ENCODE data around the gene DTD1.

The DTD1 gene

DNA sequence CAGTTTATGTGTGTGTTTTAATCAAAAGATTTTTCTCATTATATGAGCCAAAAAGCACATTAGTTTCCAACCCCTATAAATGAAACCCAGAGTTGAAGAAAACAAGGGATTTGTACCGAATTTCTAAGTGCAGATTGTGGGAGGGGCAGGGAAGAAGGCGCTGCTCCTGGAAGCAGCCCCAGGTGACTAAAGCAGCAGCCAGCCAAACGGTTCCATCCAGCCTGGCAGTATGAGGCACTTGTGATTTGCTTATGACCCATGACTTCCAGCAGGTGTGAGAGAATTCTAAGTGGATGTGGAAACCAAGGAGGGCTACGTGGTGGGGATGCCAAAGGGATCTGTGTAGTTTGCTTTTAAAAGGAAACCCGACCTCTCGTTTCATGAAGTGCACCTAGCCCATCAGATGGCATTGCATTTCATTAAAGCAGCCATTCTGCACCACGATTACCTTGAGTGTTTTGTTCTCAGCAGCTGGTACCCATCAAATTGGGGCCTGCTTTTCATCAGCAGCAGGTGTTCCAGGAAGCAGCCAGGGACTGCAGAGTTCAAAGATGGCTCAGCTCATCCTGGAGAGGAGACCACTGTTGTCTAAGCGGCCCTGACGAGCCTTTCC lies 79.1 kb downstream of the DTD1 start:
- DNase-seq = no peak

DNA sequence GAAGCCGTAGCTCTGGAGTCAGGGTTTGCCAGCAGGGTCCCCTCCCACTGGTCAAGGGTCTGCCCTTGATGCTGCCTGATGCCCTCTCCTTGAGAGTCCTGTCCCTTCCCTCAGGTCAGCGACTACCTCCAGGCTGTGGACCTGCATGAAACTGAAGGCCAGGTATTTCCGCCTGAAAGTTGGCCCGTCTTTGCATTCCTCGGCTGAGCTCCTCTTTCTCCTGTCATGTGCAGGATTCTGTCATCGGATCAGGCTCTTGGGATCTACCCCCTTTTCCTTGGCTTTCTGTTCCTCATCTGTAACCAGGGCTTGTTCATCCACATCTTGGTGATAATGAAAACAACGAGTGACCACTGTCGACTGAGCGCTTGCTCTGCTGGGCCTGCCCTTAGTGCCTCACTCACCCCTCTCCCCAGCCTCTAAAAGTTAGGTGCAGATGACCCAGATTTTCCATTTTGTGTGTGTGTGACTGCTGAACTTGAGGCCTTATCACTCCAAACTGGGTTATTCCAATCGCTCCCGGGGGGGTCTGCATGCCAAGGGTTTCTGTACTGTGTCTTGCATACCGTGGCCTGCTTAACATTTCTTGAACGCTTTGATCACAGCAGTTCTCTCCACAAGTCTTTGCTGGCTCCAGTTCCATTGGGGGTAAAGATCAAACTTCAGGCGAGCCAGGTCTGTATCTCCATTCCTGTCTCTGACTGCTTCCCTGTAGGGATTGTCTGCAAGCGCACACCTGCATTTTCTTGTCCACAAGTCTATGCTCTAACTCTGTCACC lies 81.6 kb downstream of the DTD1 start:
- DNase-seq = no peak

DNA sequence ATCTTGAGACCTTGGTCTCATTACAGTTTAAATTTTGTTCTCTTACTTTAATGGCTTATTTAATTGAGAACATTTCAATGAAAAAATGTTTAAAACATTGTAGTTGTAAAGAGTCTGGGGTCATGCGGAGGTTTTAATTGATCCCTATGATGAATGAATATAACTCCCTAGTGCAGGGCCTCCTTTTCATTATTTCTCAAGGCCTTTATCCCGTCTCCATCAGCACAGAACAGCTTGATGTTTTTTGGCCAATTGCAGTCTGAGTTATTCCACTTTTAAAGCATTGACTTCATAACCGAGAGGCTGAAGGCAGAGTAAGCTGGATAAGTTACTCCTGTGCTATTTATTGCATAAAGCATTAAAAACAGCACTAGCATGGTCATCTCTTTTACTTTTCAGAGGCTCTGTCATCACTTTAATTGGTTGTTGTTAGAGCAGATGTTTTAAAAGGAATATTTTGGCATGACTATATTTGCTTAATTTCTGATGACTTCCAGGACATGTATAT lies 83.4 kb downstream of the DTD1 start:
- no peak for DNase-seq

DNA sequence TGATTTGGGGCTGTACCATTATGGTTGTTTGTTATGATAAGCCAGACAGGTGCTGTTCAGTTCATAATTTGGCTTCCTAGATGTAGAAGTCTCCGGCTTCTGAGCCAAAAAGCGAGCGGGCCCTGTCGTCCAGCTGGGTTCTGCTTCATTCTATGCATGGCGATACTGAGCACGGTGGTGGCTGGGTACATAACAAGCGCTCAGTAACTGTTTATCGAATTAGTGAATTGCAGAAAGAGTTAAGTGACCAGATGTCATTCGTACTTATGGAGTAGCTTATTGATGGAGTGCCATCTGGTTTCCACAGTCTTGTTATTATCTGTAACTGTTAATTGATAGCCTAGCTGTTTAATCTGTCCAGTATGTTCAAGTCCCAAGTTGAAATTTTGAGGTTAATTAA lies 85.0 kb downstream of the DTD1 start:
- DNase-seq = no peak

DNA sequence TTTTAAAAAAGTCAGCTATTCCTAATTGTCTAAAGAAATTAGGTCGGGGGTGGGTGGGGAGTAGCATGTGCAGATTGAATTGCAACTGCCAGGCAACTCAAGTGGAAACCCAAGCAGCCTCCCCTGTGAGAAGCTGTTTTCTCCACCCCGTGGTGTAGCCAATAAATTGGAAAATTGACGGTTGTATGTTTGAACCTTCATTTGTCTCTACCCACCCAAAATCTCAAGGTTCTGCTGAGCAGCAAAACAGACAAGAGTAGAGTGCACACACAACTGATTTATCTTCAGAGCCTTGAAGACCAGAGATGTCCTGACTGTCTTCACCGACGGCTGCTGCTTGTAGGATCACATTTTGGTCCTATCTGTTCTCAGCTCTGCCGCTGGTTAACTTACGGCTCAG lies 88.5 kb downstream of the DTD1 start:
- no peak for DNase-seq

DNA sequence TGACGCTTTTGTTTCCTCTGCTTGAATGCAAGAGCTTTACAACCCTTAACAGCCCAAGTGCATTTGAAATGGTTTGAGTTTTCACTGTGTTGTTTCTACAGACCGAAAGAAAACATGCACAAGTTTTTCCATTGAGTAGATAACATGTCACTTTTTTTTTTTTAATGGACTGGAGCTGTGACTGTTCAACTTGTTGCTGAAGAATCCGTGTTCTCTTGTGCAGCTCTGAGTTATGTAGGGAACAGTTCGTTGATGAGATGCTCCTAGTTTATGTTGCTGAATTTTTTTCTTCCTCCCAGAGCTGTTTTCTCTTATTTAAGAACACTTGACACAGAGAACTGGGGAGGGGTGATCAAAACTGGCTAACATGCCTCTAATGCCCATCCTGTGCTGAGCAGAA lies 89.3 kb downstream of the DTD1 start:
- no peak for DNase-seq

DNA sequence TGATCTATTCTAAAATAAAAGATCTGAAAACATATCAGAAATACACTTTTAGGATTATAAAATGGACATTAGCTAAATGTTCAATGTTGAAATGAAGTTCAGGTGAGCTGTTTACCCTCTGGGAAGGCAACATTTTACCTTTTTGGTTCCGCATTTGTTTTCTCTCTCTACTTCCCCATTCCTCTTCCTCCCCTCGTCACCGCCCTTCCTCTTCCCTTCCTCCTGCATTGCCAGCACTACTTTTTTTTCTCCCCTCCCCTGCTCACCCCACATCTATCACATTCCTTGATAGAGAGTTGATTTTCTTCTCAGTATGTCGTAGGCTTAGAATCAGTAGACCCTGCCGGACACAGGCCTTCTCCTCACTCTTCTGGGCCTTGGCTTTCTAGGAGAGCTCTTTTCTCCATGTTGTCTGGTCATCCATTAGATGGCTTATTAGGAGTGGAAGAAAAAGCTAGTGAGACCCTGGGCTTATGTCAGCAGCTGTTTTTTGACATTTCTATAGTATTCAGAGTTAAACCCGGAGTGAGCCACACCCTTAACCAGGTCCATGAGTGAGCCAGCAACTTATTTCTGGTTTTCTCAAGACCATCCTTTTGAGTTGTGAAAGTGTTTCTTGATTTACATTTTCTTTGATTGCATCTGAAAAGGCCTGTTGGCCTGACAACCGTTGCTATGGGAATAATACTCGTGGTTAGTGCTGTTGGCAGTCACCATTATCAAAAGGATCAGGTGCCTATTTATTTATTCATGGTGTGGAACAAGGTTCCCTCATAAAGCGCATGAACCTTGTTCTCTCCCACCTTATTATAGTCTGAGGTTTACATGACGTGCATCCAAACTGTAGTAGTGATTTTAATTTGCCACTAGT lies 90.9 kb downstream of the DTD1 start:
- no peak for DNase-seq

DNA sequence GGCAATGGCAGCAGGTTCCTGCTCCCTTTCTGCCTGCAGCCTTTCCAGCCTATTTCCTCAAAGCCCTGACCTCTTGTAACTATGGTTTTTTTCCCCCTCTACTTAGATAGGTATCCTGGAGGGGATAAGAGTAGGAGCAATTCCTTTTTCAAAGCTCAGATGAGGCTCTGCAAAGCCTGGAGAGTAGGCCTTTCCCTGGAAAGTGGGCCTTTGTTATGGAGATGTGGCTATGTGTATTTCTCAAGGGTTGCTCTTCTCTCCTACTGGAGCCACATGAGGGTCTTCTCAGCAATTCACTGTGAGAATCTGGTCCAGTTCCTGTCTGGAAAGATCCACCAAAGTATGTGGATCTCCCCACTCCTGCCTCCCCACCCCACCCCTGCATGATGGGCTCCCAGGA lies 96.0 kb downstream of the DTD1 start:
- no peak for DNase-seq

DNA sequence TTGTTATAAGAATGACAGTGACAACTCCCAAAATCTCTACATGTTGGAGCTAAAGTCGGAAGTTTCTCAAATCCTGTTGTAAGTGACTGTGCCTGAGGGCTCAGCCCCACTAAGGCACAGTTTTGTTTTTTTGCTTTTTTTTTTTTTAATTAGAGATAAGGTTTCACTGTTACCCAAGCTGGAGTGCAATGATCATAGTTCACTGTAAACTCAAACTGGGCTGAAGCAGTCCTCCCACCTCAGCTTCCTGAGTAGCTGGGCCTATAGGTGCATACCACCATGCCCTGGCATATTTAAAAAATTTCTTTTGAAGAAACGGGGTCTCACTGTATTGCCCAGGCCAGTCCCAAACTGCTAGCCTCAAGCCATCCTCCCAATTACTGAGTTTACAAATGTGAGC lies 96.9 kb downstream of the DTD1 start:
- DNase-seq = no peak

DNA sequence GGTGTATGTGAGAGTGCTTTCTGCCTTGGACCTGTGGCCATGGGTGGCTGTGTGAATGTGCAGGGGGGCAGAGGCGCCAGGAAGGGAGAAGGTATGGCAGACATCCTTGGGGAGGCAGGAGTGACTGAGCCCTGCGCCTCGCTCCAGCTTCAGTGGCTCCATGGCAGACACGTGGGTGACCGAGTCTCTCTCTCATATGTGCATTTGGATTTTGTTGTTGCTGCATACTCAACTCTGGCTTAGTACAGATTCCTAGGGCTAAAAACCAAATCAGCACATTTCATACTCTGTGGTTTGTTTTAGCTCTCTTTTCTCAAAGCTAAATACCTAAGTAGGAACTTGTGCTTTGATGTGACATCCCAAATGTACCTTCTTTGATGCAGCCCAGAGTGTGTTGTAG lies 97.6 kb downstream of the DTD1 start:
- DNase-seq = no peak

DNA sequence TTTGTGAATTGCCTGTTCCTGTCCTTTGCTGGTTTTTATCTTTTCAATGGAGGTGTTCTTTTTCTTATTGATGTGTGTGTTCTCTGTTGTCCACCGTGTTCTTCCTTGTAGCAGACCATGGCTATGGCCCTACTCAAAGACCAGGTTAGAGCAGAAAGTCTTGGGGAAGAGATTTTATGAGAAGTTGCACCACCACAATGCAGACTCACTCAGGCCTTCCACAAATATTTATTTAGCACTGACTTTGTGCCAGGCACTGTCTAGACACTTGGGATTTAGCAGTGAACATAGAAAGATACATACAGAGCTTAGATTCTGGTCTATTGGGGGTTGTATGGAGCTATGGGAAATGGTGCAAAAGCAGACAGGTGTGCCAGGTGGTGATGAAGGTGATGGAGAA lies 98.8 kb downstream of the DTD1 start:
- DNase-seq = no peak

DNA sequence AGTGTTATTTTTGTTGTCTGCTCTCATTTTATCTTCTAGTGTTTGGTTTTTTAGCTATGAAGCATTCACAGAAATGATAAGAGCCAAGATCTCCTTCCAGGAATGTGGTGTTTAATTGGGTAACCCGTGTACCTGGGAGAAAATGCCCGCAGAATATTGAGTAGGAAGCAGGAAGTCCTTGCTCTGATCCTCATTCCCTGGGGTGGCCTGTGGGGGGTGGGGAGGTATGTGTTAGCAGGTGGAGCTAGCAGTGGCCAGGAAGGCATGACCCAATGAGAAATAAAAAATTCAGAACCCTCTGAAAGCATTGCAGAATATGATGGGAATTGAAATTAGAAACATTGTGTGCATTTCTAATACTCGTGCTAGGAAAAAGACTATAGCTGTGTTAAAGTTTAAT lies 100.8 kb downstream of the DTD1 start:
- no peak for DNase-seq

DNA sequence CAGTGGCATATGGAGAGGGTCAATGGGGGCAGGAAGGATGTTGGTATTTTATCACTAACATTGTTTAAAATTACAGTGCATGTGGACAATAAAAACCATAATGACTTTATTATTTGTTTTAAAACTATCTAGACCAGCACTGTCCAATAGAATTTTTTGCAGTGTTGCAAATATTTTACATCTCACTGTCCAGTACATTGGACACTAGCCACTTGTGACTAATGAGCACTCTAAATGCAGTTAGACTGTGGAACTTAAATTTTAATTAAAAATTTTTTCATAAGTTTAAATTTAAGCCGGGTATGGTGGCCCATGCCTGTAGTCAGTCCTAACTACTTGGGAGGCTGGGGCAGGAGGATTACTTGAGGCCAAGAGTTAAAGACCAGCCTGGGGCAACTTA lies 101.7 kb downstream of the DTD1 start:
- DNase-seq = no peak

DNA sequence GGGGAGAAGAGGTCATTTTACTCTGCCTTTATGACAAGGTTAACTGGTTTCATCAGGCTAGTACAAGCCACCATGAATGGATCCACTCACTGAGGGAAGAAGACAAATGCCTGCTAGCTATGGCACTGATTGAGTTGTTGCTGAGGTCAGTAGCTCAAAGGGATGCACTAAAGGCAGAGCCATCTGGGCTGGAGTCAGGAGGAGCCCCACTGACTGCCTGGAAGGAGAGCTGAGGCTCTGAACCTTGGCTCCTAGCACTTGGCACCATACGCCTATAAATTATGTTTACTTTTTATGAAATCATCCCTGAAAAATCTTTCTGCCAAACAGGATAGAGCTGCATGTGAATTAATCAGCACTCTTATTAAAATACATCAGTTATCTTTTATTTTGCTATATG lies 104.6 kb downstream of the DTD1 start:
- DNase-seq = no peak

DNA sequence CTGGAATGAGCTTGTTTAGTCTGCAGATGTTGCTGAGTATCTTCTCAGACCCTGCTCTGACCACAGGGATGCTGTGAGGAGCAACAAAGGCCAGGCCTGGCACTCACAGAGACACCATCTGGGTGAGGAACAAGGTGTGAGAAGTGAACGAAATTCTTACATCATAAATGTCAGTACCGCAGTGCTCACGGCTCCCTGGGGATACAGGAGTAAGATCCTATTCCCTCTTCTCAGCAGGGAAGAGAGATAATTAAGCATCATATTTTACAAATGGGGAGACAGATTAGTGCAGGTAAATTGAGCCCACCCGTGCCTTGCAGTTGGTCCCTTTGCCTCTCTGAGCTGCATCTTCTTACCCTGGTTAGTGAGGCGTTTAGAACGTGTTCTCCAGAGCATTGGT lies 106.2 kb downstream of the DTD1 start:
- DNase-seq = no peak

DNA sequence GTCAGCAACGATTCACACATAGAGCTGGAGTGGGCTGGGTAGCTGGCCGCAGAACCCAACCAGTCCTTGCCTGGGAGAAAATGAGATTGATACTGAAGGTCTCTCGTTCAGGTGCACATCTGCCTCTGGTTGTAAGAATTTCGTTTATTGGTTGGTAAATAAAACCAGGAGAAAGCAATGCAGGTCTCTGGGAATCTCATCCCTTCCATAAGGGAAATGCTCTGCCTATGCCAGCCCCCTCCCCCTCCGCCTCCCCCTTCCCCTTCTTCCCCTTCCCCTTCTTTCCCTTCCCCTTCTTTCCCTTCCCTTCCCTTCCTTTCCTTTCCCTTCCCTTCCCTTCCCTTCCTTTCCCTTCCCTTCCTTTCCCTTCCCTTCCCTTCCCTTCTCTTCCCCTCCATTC lies 107.3 kb downstream of the DTD1 start:
- DNase-seq = no peak

DNA sequence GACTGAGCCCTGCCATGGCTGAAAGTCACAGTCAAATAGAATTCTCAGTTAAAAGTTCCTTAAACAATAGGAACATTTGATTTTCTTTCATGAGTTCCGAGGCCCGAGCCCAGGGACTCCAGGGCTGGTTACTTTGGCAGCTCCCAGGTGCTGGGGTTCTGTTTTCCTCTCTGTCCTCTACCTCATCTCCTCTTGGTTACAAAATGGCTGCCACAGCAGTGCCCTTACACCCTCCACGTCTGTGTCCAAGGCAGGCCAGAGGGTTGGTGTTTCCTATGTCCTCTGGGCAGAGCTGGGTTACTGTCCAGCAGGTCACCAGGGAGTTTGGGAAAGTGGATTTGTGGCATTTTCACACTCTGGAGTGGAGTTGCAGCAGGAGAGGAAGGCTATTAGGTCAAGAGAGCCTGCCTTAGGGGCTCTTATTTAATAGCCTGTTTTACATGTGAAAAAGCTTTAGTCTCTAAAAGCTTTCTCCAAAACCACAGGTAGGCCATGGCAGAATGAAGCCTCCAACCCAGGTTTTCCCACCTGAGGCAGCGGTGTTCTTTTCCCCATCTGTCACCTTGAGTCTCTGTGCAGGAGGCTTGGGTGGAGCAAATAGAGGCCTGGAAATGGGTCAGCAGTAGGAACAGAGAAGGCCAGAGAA lies 111.0 kb downstream of the DTD1 start:
- DNase-seq = no peak

DNA sequence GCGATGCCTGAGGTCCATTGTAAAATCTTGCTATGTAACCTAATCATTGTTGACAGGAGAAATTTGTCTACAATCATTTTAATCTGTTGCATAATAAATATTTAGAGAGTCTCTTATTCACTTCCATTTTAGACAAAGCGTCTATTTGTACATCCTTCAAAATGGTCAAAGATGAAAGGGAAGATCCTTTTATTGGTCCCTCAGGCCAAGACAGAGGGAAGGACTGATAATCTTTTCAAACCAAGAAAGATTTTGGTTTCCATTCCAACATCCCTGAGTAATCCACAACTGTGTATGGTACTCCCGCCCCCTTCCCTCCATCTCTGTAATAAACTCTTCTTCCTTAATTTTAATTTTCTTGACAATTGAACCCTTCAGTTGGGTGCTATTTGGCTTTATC lies 114.1 kb downstream of the DTD1 start:
- DNase-seq = no peak

DNA sequence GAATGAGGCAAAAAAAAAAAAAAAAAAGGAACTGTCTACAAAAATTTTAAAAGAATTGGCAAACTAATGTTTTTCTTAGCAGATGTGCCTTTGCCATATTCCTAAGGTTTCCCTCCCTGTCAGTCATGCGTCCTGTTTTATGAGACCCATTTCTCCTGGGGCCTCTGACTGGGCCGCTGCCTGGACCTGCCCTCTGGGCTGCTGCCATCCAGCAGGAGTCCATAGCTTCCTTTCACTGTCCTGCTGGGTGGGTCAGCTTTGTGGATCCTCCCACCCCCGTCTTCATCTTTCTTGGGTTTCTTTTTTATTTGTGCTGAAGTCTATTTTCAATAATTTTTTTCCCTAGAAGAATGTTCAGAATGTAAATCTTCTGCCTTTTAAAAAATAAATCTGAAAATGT lies 114.9 kb downstream of the DTD1 start:
- DNase-seq = no peak

DNA sequence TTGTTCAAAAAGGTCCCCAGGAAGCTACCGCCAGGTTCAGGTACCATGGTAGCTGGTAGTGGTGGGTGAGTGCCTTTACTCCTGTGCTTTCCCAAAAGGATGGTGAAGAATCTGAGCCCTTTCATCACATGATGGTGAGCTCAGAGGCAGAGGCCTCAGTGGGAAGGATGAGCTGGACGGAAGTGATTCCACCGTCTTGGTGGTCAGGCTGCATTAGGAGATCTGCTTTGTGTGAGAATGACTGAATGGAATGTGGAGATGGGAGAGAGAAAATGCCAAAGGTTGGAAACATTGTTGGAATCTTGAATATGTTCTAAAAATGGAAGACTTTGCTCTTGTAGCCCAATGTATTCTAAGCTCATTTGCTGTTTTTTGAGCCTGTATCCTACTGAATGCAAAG lies 117.6 kb downstream of the DTD1 start:
- DNase-seq = peak; percentile 65

DNA sequence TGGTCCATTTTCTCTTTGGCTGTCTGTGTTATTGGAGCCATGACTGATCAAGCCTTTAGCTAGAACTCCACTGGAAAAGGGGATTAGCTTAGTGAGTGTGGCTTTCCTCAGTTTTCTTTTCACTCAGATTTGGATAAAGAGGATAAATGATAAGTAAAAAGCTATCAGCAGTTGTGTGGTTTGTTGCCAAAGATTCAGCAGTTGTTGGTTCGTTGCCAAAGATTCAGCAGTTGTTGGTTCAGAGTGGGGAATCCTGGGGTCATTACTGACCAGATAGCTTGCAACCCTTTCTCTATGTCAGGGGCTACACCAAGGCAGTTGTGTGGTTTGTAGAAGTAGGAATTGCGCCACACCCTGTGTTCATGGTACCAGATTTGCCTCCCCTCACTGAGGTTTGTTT lies 118.1 kb downstream of the DTD1 start:
- peak; percentile 25 for DNase-seq

DNA sequence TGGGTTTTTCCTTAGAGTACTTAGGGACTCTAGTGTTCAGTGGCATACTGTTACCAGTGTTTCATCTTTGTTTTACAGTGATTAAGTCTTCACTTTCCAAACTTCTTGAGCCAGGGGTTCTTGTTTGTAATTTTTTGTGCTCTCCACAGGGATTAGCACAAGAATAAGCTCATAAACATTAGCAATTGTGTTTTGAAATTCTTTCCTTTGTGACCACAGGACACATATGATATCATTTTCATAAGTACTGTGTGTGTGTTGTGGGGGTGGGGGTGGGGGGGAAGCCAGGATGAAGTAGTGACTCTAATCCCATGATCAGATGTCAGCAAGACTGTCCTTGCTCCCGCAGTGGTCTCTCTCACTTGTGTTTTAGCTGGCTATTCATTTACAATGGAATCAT lies 124.3 kb downstream of the DTD1 start:
- DNase-seq = no peak

DNA sequence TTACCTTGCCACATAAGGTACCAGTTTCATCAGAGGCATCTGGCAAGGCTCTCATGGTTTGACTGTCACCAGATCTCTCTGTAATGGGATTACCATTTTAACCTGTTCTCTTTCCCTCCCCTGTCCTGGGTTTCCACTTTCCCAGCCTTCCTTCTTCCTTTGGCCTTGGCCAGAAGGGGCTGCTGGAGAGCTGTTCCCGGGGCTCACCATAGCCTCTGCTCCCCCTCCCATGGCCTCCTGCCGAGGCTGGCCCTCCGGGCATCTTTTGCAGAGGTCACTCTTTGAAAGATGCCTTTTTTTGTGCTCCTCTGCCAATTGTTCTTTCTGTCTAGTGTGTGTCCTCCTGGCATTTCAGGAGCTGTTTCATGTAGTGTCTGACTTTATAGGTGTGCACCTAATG lies 125.0 kb downstream of the DTD1 start:
- no peak for DNase-seq

Measured in NCI-H226 (cell line).